GM19455 (cell line): ENCODE results near the gene CCDC186.

Experiments
- ATAC-seq: cut with Tn5 transposase; IDR thresholded peaks from one replicate; pipeline ENCODE4 v1.9.1; 2021; ENCODE audit not compliant: unreplicated experiment

Gene CCDC186

GRCh38 chr10:114115661-114116445, 58.1 kb downstream of the CCDC186 start:
- ATAC-seq, result no peak

GRCh38 chr10:114110174-114110972, 63.6 kb downstream of the CCDC186 start:
- ATAC-seq, result no peak

- no peak for ATAC-seq
These were observed 70.7 kb downstream of the CCDC186 start for GRCh38 chr10:114103284-114103683.

- ATAC-seq, result no peak
These were observed 71.7 kb downstream of the CCDC186 start for GRCh38 chr10:114102256-114102655.

GRCh38 chr10:114100848-114101741, 72.9 kb downstream of the CCDC186 start:
- no peak for ATAC-seq

- ATAC-seq, result no peak
These were observed 77.1 kb downstream of the CCDC186 start for GRCh38 chr10:114096864-114097263.

- ATAC-seq, result no peak
These were observed 78.3 kb downstream of the CCDC186 start for GRCh38 chr10:114095559-114096337.

- ATAC-seq, result no peak
These were observed 79.2 kb downstream of the CCDC186 start for GRCh38 chr10:114094795-114095194.

GRCh38 chr10:114087655-114088054, 86.3 kb downstream of the CCDC186 start:
- ATAC-seq, result no peak

GRCh38 chr10:114087255-114087654, 86.7 kb downstream of the CCDC186 start:
- no peak for ATAC-seq

GRCh38 chr10:114084215-114084614, 89.8 kb downstream of the CCDC186 start:
- no peak for ATAC-seq

GRCh38 chr10:114083040-114083439, 91.0 kb downstream of the CCDC186 start:
- ATAC-seq, result no peak

- ATAC-seq, result no peak
These were observed 92.0 kb downstream of the CCDC186 start for GRCh38 chr10:114081911-114082583.

- ATAC-seq, result no peak
These were observed 94.6 kb downstream of the CCDC186 start for GRCh38 chr10:114079421-114079820.

- no peak for ATAC-seq
These were observed 95.7 kb downstream of the CCDC186 start for GRCh38 chr10:114078346-114078745.

- ATAC-seq, result no peak
These were observed 96.2 kb downstream of the CCDC186 start for GRCh38 chr10:114077815-114078219.

GRCh38 chr10:114077347-114077746, 96.7 kb downstream of the CCDC186 start:
- no peak for ATAC-seq

- ATAC-seq, result no peak
These were observed 98.9 kb downstream of the CCDC186 start for GRCh38 chr10:114075093-114075492.

- no peak for ATAC-seq
These were observed 100.4 kb downstream of the CCDC186 start for GRCh38 chr10:114073395-114074186.
